Activated CD8-positive, alpha-beta memory T cell treated with anti-CD3 and anti-CD28 coated beads, Interleukin-2, amount 10 ng/mL, durations not matched to agents 7 days and 5 days (primary cell): ENCODE data around the gene ALG1L2. TPM values are rescaled to one million over a fixed set of nuclear protein-coding genes. Genes with fewer than 3 reads are reported as not detected.

Source experiments
- total RNA-seq, 2 experiments: library from RNA; stranded (reverse); gene quantifications; one replicate each; pipeline ENCODE4 v1.2.3, GENCODE V29; 2021

Gene ALG1L2
- total RNA-seq, 2 experiments from 2014 or later: 0.66 to 1.4 TPM

Other genes starting within 250 kb of the ALG1L2 start
- 10 to 100 TPM; 17.6 to 17.8 TPM for gene TMCC1, start 188.1 kb upstream of the ALG1L2 start, total RNA-seq
- gene TRH, start 107.1 kb upstream of the ALG1L2 start, total RNA-seq: not detected